Embryonic facial prominence (tissue), 1 donor: ENCODE results near the gene TSEN34.
A peak's percentile ranks its signal among the peaks of the same experiment; 100 is the strongest.
"Not testable (repeated sequence)": the region's sequence is repeated elsewhere in the genome, so short reads cannot be mapped to it uniquely, and the experiment has no call there.

Experiments
- DNase-seq: peaks from one replicate; pipeline ENCODE4 v3.0.0-alpha.2; 2016; ENCODE audit errors: extremely low spot score

Gene TSEN34

DNA sequence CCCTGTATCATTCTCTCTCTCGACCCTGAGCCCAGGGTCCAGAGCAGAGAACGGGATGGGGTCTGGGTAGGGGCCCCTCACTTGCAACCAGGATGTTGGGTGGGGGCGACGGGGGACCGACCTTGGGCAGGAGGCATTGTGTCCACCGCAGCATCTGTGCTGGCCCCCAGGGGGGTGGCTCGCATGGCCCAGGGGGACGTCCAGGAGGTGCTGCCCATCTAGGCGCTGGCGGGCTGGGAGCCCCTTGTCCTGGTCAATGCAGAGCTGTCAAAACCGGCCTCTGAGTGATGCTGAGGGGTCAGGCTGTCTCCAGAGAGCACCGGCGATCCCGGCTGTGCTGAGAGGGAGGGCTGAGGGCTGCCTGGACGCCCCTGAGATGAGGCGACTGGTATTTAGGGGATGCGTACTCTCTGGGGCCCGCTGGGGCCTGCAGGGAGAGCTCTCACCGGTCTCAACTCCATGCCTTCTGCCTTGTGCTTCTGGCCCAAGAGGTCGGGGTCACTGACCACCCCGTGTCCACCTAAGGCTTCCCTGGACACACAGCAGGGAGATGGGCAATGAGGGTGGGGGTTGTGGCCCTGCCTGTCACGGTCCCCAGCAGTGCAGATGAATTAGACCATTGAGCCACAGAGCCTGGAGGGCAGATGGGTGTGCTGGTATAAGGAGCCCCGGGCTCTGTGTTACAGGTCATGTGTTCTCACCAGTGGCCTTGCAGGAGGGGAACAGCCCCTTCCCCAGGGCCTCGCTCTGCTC lies 18.1 kb downstream of the TSEN34 start:
- DNase-seq: no peak

DNA sequence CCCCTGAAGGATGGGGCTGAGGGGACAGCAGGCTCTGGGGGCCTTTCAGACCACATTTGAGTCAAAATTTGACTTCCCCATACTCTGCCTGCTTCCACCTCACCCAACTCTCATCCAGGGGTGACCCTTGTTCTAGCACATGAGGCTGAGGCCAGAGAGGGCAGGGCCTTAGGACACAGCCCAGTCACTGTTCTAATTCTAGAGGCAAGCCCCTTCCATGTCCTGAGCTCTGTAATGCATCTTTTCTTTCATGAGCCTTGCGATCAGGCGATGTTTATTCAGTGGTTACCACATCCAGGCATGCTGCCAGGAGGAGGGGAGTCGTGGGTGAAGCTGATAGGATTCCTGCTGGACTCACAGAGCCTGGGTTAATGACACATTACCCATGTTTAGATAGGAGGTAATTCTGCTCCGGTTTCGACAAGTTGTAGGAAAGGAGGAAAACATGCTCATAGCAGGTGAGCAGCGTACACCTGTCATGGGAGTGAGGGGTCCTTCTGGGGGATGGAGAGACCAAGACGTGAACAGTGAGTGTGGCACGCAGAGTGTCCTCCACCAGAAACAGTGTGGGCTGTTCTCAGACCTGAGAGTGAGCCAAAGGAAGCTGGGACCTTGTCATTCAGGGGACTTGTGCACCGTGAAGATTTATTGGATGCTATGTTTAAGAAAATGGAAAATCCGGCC lies 18.8 kb downstream of the TSEN34 start:
- peak; percentile 40 for DNase-seq

DNA sequence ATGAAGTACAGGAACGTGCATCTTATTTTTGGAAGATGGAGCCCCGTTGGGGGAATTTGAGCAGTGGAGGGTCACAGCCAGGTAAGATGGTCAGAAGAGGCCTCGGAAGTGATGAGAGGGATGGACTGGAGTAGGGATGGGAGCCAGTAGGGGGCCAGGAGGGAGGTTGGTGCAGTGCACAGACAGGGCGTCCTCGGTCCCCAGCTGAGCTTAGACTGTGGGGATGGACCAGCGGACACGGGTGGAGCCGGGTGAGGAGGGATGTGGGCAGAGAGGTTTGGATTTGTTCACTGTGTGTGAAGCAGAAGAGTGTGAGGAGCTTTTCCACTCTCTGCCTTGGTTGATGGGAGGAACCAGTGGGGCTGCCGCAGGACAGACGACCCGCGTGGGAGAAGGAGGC lies 20.1 kb downstream of the TSEN34 start:
- DNase-seq: no peak

DNA sequence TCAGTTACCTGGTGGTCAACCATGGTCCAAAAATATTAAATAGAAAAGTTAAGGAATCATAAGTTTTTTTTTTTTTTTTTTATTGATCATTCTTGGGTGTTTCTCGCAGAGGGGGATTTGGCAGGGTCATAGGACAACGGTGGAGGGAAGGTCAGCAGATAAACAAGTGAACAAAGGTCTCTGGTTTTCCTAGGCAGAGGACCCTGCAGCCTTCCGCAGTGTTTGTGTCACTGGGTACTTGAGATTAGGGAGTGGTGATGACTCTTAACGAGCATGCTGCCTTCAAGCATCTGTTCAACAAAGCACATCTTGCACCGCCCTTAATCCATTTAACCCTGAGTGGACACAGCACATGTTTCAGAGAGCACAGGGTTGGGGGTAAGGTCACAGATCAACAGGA lies 23.1 kb downstream of the TSEN34 start:
- DNase-seq: not testable (repeated sequence)

DNA sequence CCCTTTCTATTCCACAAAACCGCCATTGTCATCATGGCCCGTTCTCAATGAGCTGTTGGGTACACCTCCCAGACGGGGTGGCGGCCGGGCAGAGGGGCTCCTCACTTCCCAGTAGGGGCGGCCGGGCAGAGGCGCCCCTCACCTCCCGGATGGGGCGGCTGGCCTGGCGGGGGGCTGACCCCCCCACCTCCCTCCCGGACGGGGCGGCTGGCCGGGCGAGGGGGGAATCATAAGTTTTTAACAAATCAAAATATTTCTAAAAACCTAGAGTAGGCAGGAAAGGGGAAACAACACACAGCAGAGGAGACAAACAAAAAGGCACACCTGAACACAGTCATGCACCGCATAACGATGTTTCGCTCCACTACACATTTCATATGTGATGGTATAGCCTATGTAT lies 23.6 kb downstream of the TSEN34 start:
- DNase-seq: not testable (repeated sequence)

DNA sequence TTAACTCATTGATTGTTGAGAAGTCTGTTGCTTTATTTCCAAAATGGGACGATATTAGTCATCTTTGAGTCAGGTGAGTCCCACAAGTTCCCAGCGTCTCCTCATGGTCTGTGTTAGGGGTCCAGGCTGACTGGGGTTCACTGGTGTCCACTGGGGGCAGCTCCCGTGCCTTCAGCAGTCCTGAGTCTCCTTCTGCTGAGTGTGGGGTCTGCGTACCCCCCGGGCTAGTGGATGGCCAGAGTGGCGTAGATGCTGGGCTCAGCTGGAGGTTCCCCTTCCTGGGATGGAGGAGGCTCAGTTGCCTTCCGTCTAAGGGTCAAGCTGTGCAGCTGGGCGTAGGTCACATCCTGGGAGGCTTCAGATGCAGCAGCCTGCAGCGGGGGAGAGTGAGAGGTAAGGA lies 25.8 kb downstream of the TSEN34 start:
- no peak for DNase-seq

DNA sequence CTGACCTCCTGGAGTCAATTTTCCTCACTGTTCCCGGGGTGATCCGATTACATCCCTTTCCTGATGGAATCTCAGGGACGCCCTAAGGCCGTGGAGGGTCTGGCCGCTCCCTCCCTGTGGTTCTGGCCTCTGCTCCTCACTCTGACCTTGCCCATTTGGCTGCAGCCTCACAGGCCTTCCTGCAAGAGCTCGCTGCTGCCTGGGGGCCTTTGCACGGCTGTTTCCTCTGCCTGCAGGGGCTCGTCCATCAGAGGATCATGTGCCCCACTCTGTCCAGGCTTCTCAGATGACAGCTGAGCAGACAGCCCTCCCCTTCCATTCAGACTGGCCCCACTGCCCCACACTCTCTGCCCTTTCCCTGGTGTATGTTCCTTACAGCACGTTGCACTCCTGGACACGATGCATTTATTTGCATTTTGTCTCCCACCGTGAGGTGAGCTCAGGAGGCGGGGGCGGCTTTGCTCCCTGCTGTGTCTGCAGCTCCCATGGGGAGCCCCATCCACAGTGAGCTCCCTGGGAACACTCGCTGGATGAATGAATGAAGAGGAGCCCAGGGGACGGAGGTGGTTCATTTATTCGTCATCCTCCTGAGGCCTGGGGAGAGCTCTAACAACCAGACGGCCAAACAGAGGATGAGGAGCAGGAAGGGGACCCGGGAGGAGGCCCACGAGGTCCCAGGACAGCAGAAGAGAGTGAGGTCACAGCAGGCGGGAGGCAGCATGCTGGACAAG lies 26.6 kb downstream of the TSEN34 start:
- not testable (repeated sequence) for DNase-seq

DNA sequence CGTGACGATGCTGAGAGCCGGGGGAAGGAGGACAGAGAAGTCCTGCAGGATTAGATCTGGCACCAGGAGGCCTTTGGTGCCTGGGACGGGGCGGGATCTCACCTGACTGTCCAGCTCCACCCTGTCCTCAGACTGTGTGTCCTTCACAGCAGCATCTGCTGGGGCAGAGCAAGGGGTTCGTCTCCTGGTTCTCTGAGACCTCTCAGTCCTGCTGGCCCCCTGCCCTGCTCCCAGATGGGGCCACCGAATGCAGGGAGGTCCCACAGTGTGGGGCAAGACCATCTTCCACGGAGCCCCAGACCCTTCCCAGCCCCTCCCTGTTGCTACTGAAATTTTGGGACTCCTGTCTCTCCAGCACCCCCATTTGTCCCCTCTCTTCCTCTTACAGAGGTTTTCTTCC lies 27.2 kb downstream of the TSEN34 start:
- DNase-seq: no peak

DNA sequence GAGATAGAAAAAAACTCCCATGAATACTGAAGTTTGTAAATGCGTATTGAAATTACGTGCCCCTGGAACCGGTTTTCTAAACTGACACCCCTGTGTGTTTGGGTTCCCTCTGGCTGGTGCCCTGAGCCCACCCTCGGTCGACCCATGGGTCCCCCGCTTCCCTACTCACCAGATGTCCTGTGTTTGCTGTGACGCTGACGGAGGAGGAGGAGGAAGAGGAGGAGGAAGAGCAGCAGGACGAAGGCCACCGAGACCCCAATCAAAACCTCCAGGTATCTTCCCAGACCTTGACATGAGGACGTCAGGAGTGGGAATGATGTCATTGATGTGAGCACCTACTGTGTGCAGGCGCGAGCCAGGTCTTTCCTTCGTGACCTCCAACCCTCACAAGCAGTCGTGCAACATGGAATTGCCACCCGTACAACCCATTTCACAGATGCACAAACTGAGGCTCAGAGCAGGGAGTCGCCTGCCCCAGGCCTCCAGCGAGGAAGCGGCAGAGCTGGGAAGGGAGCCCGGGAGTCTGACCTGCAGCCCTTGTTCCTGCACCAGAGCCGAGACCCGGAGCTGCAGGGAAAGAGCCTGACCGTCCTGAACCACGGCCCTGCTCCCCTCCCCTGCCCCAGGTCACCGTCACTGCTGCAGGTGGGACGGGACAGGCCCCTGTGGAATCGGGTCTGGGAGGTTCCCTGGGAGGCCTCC lies 28.0 kb downstream of the TSEN34 start:
- DNase-seq: no peak

DNA sequence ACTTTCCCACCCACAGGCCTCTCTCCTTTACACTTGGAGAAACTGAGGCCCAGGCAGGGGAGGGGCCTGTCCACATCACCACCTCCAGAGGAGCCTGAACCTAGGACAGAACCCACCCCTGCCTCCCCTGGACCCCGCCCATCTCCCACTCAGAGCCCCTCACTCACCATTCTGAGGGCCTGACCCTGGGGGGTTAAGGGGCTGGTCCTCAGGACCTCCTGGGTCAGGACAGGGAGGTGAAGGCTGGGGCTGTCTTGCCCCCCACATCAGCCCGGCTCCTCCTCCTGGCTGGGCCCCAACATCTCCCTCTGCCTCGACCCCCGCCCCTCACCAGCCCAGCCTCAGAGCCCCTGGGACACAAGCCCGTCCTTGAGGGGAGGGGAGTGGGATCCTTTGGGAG lies 28.6 kb downstream of the TSEN34 start:
- not testable (repeated sequence) for DNase-seq

DNA sequence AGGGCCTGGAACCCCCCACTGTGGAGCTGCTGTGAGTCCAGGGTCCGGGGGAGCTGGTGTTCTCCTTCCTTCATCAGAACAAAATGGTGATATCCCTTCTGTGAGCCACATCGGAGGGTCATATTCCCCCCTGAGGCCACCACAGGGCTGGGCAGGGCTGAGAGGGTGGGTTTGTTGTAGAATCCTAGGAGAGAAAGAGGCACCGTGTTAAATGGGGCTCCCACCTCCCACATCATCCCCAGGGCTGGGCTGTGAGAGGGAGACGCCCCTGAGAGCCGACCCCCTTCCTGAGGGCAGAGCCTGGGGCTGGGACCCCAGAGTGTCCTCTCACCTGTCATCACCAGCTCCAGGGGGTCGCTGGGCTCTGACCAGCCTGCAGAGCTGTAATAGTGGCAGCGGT lies 30.8 kb downstream of the TSEN34 start:
- not testable (repeated sequence) for DNase-seq

DNA sequence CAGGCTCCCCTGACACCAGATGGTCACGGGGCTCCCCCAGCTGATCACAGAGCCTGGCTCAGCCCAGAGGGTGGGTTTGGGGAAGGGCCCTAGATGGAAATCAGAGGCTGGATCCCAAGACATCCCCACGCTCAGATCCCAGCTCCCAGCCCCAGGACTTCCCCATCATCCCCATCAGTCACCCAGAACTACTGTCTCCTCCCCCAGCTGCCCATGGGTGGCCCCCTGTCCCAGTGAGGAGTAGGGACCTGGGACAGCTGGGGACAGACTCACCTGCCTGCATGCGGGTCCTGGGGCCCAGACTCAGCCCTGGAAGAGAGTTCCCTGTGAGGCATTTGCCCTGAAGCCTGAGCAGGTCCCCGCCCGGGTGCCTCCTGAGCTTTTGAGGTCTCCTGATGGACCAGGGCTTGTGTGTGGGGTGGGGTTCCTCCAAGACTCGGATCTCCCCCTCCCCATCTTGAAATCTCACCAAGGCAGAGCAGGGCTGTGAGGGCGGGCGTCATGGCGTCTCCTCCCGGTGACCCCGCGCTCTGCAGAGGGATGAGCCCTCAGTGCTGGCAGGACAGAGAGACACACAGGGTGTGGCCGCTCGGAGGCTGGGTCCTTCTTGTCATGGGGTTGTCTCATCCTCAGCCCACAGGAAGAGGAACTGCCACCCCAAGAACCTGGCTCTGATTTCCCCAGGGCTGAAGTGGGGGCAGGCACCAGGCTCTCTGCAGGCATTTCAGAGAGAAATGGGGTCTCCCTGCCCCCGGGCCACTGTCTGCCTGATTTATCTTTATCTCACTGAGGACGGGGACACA lies 31.6 kb downstream of the TSEN34 start, which contains the start of gene LILRB3:
LILRB3 (minus strand) TSS at position 534 of the 803 bp plus-strand sequence; CDS start at position 503, 31 bp downstream.
- not testable (repeated sequence) for DNase-seq

DNA sequence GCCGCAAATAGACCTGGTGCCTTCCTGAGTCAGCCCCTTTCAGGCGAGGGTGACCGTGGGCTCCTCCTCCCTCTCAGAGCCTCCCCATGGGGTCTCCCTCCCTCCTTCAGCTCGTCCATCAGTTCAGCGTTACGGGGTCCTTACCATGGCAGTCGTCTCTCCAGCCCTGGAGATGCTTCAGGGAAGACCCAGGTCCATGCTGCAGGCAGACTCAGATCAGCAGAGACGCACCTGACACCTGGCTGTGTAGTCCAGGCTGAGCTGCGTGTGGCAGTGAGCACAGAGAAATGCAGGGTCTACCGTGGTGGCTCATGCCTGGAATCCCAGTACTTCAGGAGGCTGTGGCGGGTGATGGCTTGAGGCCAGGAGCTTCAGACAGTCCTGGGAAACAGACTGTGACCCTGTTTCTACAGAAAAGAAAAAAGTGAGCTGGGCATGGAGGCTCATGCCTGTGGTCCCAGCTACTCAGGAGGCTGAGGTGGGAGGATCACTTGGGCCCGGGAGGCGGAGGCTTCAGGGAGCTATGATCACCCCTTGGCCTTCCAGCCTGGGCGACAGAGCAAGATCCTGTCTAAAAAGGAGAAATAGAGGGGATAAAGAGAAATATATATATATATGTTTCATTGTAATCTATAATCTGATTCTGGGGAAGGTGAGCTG lies 32.3 kb downstream of the TSEN34 start:
- not testable (repeated sequence) for DNase-seq

DNA sequence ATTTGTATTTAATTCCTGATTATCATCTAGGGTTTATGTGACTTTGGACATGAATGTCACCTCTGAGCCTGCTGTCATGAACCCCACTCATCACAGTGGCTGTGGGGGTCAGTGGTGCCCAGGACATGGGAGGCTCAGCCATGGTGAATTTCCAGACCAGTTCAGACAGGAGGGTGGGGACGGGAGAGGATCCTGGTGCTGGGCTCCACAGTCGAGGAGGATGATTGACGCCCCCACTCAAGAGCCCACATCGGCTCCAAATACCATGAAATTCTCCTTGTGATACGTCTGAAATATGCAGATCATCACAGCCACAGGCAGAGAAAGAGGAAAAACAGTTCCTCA lies 32.8 kb downstream of the TSEN34 start:
- not testable (repeated sequence) for DNase-seq

DNA sequence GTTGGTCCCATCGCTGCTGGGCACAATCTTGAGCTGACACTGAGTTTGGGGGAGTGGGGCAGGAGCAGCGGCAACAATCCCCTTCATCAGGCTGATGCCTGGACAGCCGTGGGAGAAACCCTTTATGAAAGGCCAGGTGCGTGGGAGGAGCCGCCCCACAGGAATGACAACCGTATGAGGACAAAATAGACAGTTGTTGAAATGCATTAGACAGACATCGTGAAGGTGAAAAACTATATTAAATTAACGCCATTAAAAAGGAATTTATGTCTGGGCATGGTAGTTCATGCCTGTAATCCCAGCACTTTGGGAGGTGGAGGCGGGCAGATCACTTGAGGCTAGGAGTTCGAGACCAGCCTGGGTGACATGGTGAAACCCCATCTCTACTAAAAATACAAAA lies 33.5 kb downstream of the TSEN34 start:
- DNase-seq: not testable (repeated sequence)

DNA sequence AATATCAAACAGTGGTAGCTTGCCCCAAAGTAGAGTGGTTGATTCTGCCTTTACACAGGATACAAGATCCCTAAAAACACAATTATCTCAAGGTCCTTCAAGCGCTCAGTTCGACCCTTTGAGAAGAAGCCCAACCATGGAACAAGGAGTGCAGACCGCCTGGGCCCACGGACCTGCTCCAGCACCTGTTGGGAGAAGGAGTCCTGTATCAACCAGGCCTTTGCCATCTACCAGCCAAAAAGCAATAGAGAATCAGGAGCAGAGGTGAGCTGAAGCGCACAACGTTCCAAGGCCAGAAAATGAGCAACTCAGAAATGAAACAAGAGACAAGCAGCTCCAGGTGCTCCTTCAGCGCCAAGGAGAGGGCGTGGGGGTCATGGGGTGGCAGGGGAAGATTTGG lies 38.0 kb downstream of the TSEN34 start:
- DNase-seq: no peak

DNA sequence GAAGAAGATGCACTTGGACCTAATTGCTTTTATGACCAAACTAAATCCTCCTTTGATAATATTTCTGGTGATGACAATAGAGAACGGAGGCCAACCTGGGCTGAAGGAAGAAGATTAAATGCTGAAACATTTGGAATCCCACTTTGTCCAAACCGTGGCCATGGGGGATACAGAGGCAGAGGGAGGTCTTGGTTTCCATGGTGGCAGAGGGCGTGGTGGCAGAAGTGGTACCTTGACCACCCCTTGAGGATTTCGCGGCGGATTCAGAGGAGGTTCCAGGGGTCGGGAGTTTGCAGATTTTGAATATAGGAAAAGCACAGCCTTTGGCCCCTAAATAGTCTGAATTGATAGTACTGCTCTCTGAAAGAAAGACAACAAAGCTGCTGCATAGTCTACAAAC lies 38.9 kb downstream of the TSEN34 start:
- no peak for DNase-seq

DNA sequence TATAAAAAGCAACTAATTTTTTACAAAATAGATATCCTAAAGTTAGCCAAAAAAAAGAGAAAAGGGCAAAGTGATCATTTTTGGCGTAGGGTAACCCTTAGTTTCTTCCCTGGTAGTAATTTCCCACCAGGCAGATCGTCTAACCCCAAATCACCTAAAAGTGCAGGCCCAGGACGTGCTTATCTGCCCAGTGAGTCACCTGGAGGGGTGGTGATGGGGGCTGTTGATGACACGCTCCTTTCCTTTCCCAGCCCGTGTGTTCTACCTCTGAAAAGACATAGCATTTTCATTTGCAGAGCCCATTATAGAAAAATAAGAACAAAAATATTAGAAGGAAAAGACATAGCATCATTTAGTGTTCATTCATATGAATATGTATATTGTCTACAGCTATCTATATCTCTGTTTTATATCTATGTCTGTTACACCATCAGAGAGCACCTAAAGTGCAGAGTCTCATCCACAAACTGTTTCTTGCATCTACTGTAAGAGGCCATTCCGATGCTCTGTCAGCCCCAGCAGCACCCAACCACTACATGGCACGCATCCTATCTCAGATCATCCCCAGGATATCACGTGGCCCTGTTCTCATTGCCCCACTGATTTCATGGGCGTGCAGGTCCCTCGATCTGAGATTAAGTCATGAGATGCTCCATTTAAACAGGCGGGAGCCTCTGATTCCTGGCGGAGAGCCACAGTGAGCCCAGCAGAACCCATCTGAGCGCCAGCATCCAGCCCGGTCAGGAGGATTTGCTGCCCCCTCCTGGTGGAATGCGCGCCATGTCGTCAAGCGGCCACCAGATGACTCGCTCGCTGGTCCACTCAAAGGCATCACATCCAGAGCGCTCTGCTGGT lies 40.2 kb downstream of the TSEN34 start:
- DNase-seq: no peak

DNA sequence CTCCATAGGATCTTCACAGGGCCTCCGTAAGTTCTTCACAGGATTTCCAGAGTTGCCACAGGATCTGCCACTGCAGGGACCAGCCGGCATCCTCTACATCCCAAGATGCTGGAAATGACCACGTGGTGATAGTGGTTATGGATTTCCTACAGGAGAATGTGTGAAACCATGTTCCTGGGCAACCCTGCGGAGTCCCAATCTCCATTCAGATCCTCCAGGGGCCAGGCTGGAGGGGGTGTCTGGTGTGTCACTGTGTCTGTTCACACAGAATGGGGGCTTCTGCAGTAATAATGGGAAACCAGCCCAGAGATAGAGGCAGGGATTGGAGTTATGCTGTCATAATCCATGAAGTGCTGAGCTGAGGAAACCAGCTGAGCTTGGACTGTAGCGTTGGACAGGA lies 42.8 kb downstream of the TSEN34 start:
- no peak for DNase-seq
